Fibroblast of skin of scalp (primary cell): ENCODE measurements around the gene IFNE.
"Not testable (repeated sequence)": the region's sequence is repeated elsewhere in the genome, so short reads cannot be mapped to it uniquely, and the experiment has no call there.

Experiments
- DNase-seq: peaks from one replicate; pipeline ENCODE4 v3.0.0-alpha.2; 2013

The IFNE gene

GRCh38 chr9:21491756-21492155 is 9.6 kb upstream of the IFNE start:
- DNase-seq, result no peak

GRCh38 chr9:21481470-21482056 is 550 bp downstream of the IFNE start:
- DNase-seq, result no peak

GRCh38 chr9:21479152-21479702 is 2.9 kb downstream of the IFNE start:
- DNase-seq, result no peak

DNA sequence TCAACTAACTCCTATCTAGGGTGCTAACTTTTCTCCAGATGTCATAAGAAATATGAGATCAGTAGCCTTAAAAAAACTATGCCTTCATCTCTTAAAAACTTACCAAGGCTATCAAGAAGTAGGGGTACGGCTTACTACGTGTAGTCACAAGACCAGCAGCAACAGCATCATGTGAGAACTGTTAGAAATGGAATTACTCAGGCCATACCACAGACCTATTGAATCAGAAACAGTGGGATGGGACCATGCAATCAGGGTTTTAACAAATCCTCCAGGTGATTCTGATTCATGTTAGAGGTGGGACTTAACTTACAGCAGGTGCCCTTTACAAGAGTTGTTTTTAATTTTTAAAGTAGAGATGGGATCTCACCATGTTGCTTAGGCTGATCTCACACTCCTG is 4.6 kb downstream of the IFNE start:
- no peak for DNase-seq

- no peak for DNase-seq
Observed at GRCh38 chr9:21473236-21473635, 8.9 kb downstream of the IFNE start.

GRCh38 chr9:21470126-21470525 is 12.0 kb downstream of the IFNE start:
- no peak for DNase-seq

GRCh38 chr9:21465859-21466518 is 16.1 kb downstream of the IFNE start:
- peak; percentile 68 for DNase-seq

DNA sequence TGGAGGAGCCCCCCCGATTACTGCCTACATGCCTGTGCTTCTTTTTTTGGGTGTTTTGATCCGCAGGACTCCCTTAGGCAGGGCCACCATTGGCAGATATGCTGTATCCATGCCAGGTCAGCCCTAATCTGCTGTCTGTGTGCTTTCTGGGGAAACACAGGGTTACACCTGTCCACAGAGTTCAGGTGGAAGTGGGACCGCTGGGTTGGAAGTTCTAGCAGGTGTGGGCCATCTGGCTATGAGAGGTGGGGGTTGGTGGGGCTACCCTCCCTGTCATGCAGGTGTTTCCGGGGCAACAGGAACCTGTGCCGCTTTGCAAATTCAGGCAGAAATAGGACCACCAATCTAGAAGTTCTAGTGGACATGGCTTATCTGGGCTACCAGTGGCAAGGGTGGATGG is 17.0 kb downstream of the IFNE start:
- DNase-seq, result no peak

GRCh38 chr9:21461377-21461776 is 20.7 kb downstream of the IFNE start:
- DNase-seq, result no peak

GRCh38 chr9:21455320-21455719 is 26.8 kb downstream of the IFNE start:
- DNase-seq, result peak; percentile 43

GRCh38 chr9:21454149-21454548 is 28.0 kb downstream of the IFNE start:
- peak; percentile 13 for DNase-seq

- DNase-seq, result no peak
Observed at GRCh38 chr9:21452681-21453080, 29.4 kb downstream of the IFNE start.

DNA sequence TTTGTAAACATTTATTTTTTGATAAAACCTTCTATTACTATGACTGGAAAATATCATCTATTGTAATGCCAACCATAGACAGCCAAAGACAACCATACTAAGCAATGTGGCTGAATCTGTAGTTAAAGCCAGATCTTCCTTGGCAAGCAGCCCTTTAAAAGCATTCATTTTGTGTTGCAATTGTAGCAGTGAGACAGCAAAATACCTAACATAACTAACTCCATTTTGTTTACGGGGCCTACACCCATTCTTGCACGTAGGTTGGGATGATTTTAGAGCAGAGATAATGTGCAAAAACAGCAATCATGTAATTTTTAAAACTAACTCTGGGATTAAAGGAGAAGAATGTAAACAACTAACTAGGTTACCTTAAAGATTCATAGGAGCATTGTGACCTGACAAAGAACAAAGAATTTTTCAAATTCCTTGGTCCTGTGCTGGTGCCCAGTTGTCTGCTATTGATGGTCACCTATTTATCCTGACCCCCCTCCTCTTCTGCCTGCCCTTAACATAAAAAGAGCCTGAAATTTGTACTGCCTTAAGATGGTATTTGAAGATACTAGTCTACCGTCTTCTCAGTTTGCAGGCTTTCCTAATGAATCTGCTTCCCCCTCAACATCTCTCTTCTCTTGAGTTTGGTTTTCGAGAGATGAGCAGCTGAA is 31.2 kb downstream of the IFNE start:
- peak; percentile 41 for DNase-seq

DNA sequence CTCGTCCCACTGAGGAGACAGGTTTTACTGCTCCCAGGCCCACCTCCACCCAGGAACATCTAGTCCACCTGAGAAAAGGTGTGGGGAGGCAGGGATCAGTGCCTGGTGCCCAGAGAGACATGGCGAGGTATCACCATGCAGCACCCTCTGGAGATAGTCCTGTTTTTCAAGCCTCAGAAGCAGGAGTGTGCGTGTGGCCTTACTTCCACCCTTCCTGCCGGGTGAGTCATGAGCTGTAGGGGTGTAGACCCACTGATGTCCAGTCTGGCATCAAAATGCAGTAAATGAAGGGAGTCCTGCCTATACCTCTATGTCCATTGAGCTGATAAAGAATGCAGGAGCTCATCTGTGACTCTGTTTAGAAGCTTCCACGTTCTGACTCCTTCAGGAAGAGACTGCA is 32.8 kb downstream of the IFNE start:
- not testable (repeated sequence) for DNase-seq

- DNase-seq, result no peak
Observed at GRCh38 chr9:21443849-21444625, 38.1 kb downstream of the IFNE start.

- no peak for DNase-seq
Observed at GRCh38 chr9:21440139-21440538, 42.0 kb downstream of the IFNE start, which contains the start of gene IFNA1. Gene IFNA1 (plus strand): TSS chr9:21440439. CDS start chr9:21440508, 69 bp downstream.

DNA sequence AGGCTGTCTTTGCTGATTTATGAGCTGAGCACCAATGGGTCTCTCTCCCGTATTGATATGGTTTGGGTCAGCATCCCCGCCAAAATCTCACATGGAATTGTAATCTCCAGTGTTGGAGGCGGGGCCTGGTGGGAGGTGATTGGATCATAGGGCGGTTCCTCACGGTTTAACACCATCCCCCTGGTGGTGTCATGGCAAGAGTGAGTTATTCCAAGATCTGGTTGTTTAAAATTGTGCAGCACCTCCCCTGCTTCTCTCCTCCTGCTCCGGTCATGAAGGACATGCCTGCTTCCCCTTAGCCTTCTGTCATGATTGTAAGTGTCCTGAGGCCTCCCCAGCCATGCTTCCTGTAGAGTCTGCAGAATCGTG is 47.1 kb downstream of the IFNE start:
- DNase-seq, result not testable (repeated sequence)

DNA sequence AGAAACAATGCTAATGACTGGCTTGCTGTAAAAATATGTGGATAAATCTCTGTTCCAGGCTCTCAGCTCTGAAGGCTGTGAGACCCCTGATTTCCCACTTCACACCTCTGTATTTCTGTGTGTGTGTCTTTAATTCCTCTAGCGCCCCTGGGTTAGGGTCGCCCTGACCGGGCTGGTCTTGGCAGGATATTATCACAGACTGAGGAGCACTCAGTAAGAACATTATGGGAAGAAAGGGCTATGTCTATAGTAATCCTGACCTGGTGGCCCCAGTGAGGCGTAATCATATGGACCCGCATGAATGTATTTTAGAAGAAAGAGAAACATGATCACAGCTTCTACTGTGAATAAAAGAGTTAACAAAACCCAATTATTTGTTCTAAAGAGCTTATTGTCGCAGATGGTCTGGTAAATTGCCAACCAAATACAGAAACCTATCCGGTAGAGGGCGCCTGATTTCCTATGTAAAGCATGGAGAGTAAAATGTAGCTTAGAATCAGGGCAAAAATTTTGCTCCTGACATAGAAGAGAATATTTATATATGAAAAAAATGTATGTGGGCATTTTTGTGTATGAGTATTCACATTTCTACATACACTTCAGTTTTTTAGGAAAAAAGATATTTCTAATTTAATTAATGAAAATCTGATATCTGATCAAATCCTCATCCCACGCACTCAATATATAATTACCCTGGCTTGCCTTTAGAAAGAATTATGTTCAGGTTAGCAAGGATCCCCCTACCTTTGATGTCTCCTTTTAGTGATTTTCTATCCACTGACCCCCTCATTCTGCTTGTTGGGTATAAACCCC is 47.7 kb downstream of the IFNE start:
- peak; percentile 73 for DNase-seq

- no peak for DNase-seq
Observed at GRCh38 chr9:21432672-21433425, 49.3 kb downstream of the IFNE start.
